ENCODE measurements around the gene ABCC5.
A peak's percentile ranks its signal among the peaks of the same experiment; 100 is the strongest.
"Not testable (repeated sequence)": the region's sequence is repeated elsewhere in the genome, so short reads cannot be mapped to it uniquely, and the experiment has no call there.

ABCC5 gene

GRCh38 chr3:184050217-184050847 is 32.6 kb upstream of the ABCC5 start:
- no peak for TF ChIP-seq CTCF (IDR thresholded peaks at IDR 0.05; ENCODE audit: borderline replicate concordance, insufficient read depth, low read depth, low read length)
- H3K4me3 ChIP-seq (ENCODE audit: low read depth, low read length) = no peak overlapping the region

GRCh38 chr3:184045995-184046394 is 28.3 kb upstream of the ABCC5 start:
- TF ChIP-seq CTCF (IDR thresholded peaks at IDR 0.05; ENCODE audit: borderline replicate concordance, insufficient read depth, low read depth, low read length) = no peak
- no peak overlapping the region for H3K4me3 ChIP-seq (ENCODE audit: low read depth, low read length)

- H3K4me3 ChIP-seq (ENCODE audit: low read depth, low read length) = no peak overlapping the region
- TF ChIP-seq CTCF (IDR thresholded peaks at IDR 0.05; ENCODE audit: borderline replicate concordance, insufficient read depth, low read depth, low read length) = no peak
Observed at GRCh38 chr3:184042617-184043016, 24.9 kb upstream of the ABCC5 start.

GRCh38 chr3:184040010-184040409 is 22.3 kb upstream of the ABCC5 start:
- H3K4me3 ChIP-seq (ENCODE audit: low read depth, low read length) = no peak overlapping the region
- 0 out of 2 replicates have a peak, but pooled peaks have one; percentile 12 for TF ChIP-seq CTCF (IDR thresholded peaks at IDR 0.05; ENCODE audit: borderline replicate concordance, insufficient read depth, low read depth, low read length)

- no peak overlapping the region for H3K4me3 ChIP-seq (ENCODE audit: low read depth, low read length)
- no peak for TF ChIP-seq CTCF (IDR thresholded peaks at IDR 0.05; ENCODE audit: borderline replicate concordance, insufficient read depth, low read depth, low read length)
Observed at GRCh38 chr3:184039414-184039813, 21.7 kb upstream of the ABCC5 start.

GRCh38 chr3:184038307-184038706 is 20.6 kb upstream of the ABCC5 start:
- H3K4me3 ChIP-seq (ENCODE audit: low read depth, low read length) = not testable (repeated sequence)

- TF ChIP-seq CTCF (IDR thresholded peaks at IDR 0.05; ENCODE audit: borderline replicate concordance, insufficient read depth, low read depth, low read length) = 0 out of 2 replicates have a peak, but pooled peaks have one; percentile 7
- H3K4me3 ChIP-seq (ENCODE audit: low read depth, low read length) = no peak overlapping the region
Observed at GRCh38 chr3:184037816-184038215, 20.1 kb upstream of the ABCC5 start.
